Measurements from ENCODE around the gene VSTM5. TPM values are rescaled to one million over a fixed set of nuclear protein-coding genes. Genes with fewer than 3 reads are reported as not detected.

The VSTM5 gene
- total RNA-seq, 1 donor, result 0.36 TPM

DNA sequence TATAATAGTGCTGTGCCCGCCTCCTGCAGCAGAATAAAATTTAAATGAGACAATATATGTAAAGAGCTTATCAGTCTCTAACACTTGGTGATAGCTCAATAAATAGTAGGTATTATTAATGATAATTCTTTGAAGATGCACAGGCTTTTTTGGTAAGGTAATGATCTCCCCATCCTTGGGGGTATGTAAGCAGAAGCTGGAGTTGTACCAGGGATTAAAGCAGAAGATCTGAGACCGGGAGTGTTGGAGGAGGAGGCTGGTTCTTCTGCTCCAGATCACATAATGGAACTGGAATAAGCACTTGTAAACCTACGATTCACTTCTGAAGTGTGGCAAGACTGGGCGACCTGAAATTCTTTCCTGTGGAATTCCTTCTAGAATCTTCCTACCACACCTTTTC, 8.4 kb downstream of the VSTM5 start:
- no peak overlapping the region for H2AFZ ChIP-seq (ENCODE audit: low read length)
- H4K20me1 ChIP-seq (ENCODE audit: insufficient read depth, low read length), result no peaks in the 10 kb centered on the region
- H3K27me3 ChIP-seq (ENCODE audit: insufficient read depth, low read length), result peaks cover 2% of the 10 kb centered on the region
- DNase-seq (ENCODE audit: insufficient read length, low spot score, missing footprints), result no peak
- H3K4me2 ChIP-seq (ENCODE audit: insufficient read depth, low read length), result peak overlapping the region; percentile 40
- no peaks in the 10 kb centered on the region for H3K9me3 ChIP-seq (ENCODE audit: low read depth, low read length)
- no peak overlapping the region for H3K4me3 ChIP-seq (ENCODE audit: insufficient read depth, low read length)
- H3K36me3 ChIP-seq (ENCODE audit: insufficient read depth, low read length), result no peaks in the 10 kb centered on the region
- TF ChIP-seq, protein P1, sequence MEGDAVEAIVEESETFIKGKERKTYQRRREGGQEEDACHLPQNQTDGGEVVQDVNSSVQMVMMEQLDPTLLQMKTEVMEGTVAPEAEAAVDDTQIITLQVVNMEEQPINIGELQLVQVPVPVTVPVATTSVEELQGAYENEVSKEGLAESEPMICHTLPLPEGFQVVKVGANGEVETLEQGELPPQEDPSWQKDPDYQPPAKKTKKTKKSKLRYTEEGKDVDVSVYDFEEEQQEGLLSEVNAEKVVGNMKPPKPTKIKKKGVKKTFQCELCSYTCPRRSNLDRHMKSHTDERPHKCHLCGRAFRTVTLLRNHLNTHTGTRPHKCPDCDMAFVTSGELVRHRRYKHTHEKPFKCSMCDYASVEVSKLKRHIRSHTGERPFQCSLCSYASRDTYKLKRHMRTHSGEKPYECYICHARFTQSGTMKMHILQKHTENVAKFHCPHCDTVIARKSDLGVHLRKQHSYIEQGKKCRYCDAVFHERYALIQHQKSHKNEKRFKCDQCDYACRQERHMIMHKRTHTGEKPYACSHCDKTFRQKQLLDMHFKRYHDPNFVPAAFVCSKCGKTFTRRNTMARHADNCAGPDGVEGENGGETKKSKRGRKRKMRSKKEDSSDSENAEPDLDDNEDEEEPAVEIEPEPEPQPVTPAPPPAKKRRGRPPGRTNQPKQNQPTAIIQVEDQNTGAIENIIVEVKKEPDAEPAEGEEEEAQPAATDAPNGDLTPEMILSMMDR (IDR thresholded peaks at IDR 0.05; ENCODE audit: extremely low read depth, low read depth, low read length), result no peak
- H3K4me1 ChIP-seq (ENCODE audit: insufficient read depth, low read length), result peaks cover 11% of the 10 kb centered on the region
- no peak overlapping the region for H3K27ac ChIP-seq (ENCODE audit: low read depth, low read length)
- no peaks in the 10 kb centered on the region for H3K79me2 ChIP-seq (ENCODE audit: insufficient read depth, low read length)

- DNase-seq (ENCODE audit: insufficient read length, low spot score, missing footprints), result no peak
- TF ChIP-seq, protein P1 (IDR thresholded peaks at IDR 0.05; ENCODE audit: extremely low read depth, low read depth, low read length), result no peak
- H3K4me1 ChIP-seq (ENCODE audit: insufficient read depth, low read length), result peaks cover 11% of the 10 kb centered on the region
These were observed 9.0 kb downstream of the VSTM5 start for GRCh38 chr11:93841446-93841845.

DNA sequence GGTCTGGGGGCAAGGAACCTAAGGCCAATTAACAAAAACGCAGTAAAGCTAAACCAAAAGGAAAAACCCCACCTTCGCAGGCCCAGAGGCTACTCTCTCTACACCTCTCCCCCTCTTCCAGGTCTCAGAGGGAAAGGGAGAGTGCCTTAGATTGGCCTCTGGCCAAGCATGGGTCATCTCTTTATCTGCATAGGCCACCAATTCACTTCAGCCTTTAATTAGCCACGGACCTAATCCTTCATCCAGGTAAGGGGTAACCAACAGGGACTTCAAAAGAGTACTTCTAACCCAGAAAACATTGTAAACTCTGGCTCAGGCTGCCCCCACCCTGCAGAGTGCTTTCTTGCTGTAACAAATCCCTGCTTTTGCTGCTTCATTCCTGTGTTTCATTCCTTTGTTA, 9.4 kb downstream of the VSTM5 start:
- H2AFZ ChIP-seq (ENCODE audit: low read length), result no peak overlapping the region

More at GRCh38 chr11:93841446-93841845, 9.0 kb downstream of the VSTM5 start:
- Histone ChIP-seq H2AFZ (ENCODE audit: low read length) (no peak overlapping the region), H3K36me3 (ENCODE audit: insufficient read depth, low read length) (no peaks in the 10 kb centered on the region), H3K9me3 (ENCODE audit: low read depth, low read length) (no peaks in the 10 kb centered on the region), H4K20me1 (ENCODE audit: insufficient read depth, low read length) (no peaks in the 10 kb centered on the region), H3K4me2 (ENCODE audit: insufficient read depth, low read length) (no peak overlapping the region), H3K27ac (ENCODE audit: low read depth, low read length) (no peak overlapping the region), H3K4me3 (ENCODE audit: insufficient read depth, low read length) (no peak overlapping the region), H3K27me3 (ENCODE audit: insufficient read depth, low read length) (peaks cover 4% of the 10 kb centered on the region), H3K79me2 (ENCODE audit: insufficient read depth, low read length) (no peaks in the 10 kb centered on the region)

GRCh38 chr11:93840180-93840579, 10.2 kb downstream of the VSTM5 start:
- H3K9me3 ChIP-seq (ENCODE audit: low read depth, low read length), result no peaks in the 10 kb centered on the region
- no peak overlapping the region for H3K27ac ChIP-seq (ENCODE audit: low read depth, low read length)
- peaks cover 9% of the 10 kb centered on the region for H3K27me3 ChIP-seq (ENCODE audit: insufficient read depth, low read length)
- no peak overlapping the region for H3K4me2 ChIP-seq (ENCODE audit: insufficient read depth, low read length)
- H3K36me3 ChIP-seq (ENCODE audit: insufficient read depth, low read length), result no peaks in the 10 kb centered on the region
- H4K20me1 ChIP-seq (ENCODE audit: insufficient read depth, low read length), result no peaks in the 10 kb centered on the region
- H2AFZ ChIP-seq (ENCODE audit: low read length), result no peak overlapping the region
- TF ChIP-seq, protein P1 (IDR thresholded peaks at IDR 0.05; ENCODE audit: extremely low read depth, low read depth, low read length), result no peak
- no peak for DNase-seq (ENCODE audit: insufficient read length, low spot score, missing footprints)
- no peak overlapping the region for H3K4me3 ChIP-seq (ENCODE audit: insufficient read depth, low read length)
- no peaks in the 10 kb centered on the region for H3K79me2 ChIP-seq (ENCODE audit: insufficient read depth, low read length)
- H3K4me1 ChIP-seq (ENCODE audit: insufficient read depth, low read length), result peaks cover 4% of the 10 kb centered on the region

More for the DNA sequence above, 9.4 kb downstream of the VSTM5 start:
- TF ChIP-seq, protein P1 (IDR thresholded peaks at IDR 0.05; ENCODE audit: extremely low read depth, low read depth, low read length), result no peak
- Histone ChIP-seq H3K27ac (ENCODE audit: low read depth, low read length) (no peak overlapping the region), H3K36me3 (ENCODE audit: insufficient read depth, low read length) (no peaks in the 10 kb centered on the region), H3K9me3 (ENCODE audit: low read depth, low read length) (no peaks in the 10 kb centered on the region), H3K4me3 (ENCODE audit: insufficient read depth, low read length) (no peak overlapping the region), H3K4me2 (ENCODE audit: insufficient read depth, low read length) (no peak overlapping the region), H3K4me1 (ENCODE audit: insufficient read depth, low read length) (peaks cover 11% of the 10 kb centered on the region), H4K20me1 (ENCODE audit: insufficient read depth, low read length) (no peaks in the 10 kb centered on the region), H3K79me2 (ENCODE audit: insufficient read depth, low read length) (no peaks in the 10 kb centered on the region), H3K27me3 (ENCODE audit: insufficient read depth, low read length) (peaks cover 9% of the 10 kb centered on the region)
- no peak for DNase-seq (ENCODE audit: insufficient read length, low spot score, missing footprints)
